ENCODE results near the gene PERCC1. TPM values are rescaled to one million over a fixed set of nuclear protein-coding genes. Genes with fewer than 3 reads are reported as not detected.

Gene PERCC1
- total RNA-seq, 3 donors from 2014 or later, result not detected

DNA sequence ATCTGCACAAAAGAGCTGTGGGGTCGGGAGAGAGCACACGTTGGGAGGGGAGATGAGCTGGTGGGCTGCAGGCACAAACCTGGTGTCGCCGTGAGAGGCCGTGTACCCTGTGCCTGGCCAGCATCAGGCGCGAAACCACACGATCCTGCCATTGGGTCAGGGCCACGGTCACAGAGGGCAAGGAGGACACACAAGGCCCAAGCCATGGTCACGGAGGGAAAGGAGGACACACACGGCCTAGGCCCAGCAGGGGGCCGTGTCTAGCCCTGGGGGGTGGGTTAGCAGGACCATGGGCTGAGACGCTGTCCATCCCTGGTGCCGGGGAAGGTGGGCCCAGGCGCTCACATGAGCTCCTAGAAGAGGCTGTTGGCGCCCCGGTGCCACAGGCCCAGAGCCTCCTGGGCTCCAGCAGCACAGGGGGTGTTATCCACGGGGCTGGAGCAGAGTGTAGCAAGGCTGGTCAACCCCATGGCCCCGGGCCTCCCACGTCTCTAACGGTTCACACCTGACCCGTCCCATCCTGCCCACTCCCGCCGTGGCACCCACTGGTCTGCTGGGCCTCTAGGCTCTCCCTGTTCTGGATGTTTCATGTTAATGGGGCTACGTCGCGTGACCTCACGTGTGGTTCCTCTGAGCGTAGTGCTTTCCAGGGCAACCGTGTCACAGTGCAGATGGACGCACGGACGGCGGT, 21.0 kb downstream of the PERCC1 start:
- no peak for DNase-seq (ENCODE audit: low spot score in 2 of 2)
- peaks cover 8% of the 10 kb centered on the region for H3K36me3 ChIP-seq
- no peaks in the 10 kb centered on the region for H3K9me3 ChIP-seq
- no peak overlapping the region for H3K27ac ChIP-seq
- no peaks in the 10 kb centered on the region for H3K27me3 ChIP-seq
- no peak overlapping the region for H3K4me3 ChIP-seq
- intact Hi-C loops (cut with DNase I; ENCODE audit: low total_unique reads), result loop anchor here (10.0 kb wide), 1 partner anchor 387 kb away; no protein-coding TSS in a partner anchor
- no peaks in the 10 kb centered on the region for H3K4me1 ChIP-seq
- TF ChIP-seq POLR2AphosphoS5 (IDR thresholded peaks at IDR 0.05) (no peak), POLR2A (IDR thresholded peaks at IDR 0.05) (no peak)
- TF ChIP-seq, protein P1, sequence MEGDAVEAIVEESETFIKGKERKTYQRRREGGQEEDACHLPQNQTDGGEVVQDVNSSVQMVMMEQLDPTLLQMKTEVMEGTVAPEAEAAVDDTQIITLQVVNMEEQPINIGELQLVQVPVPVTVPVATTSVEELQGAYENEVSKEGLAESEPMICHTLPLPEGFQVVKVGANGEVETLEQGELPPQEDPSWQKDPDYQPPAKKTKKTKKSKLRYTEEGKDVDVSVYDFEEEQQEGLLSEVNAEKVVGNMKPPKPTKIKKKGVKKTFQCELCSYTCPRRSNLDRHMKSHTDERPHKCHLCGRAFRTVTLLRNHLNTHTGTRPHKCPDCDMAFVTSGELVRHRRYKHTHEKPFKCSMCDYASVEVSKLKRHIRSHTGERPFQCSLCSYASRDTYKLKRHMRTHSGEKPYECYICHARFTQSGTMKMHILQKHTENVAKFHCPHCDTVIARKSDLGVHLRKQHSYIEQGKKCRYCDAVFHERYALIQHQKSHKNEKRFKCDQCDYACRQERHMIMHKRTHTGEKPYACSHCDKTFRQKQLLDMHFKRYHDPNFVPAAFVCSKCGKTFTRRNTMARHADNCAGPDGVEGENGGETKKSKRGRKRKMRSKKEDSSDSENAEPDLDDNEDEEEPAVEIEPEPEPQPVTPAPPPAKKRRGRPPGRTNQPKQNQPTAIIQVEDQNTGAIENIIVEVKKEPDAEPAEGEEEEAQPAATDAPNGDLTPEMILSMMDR (IDR thresholded peaks at IDR 0.05), result no peak

DNA sequence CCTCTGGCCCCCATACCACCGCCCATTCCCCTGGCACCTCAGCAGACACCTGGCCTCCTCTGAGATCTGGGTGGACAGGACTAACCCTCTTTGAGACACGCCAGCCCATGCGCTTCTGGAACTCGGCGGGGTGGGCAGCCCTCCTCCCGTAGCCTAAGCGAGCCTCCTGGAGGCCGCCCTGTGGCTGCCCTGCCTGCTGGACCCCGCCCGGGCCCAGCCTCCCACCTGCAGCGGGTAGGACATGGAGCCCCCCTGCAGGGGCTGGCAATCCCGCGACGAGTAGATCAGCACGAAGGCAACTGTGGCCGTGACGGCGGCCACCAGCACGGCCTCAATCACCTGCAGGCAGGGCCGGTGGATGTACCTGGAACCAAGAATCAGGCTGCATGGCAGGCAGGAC, 21.7 kb downstream of the PERCC1 start:
- Histone ChIP-seq H3K4me1 (no peaks in the 10 kb centered on the region), H3K27ac (no peak overlapping the region), H3K4me3 (no peak overlapping the region), H3K36me3 (peaks cover 8% of the 10 kb centered on the region), H3K27me3 (no peaks in the 10 kb centered on the region), H3K9me3 (no peaks in the 10 kb centered on the region)
- TF ChIP-seq POLR2AphosphoS5 (IDR thresholded peaks at IDR 0.05), result no peak
- TF ChIP-seq, protein P1 (IDR thresholded peaks at IDR 0.05), result no peak
- no peak for TF ChIP-seq POLR2A (IDR thresholded peaks at IDR 0.05)
- intact Hi-C loops (cut with DNase I; ENCODE audit: low total_unique reads), result loop anchor here (10.0 kb wide), 1 partner anchor 388 kb away; no protein-coding TSS in a partner anchor
- no peak for DNase-seq (ENCODE audit: low spot score in 2 of 2)

DNA sequence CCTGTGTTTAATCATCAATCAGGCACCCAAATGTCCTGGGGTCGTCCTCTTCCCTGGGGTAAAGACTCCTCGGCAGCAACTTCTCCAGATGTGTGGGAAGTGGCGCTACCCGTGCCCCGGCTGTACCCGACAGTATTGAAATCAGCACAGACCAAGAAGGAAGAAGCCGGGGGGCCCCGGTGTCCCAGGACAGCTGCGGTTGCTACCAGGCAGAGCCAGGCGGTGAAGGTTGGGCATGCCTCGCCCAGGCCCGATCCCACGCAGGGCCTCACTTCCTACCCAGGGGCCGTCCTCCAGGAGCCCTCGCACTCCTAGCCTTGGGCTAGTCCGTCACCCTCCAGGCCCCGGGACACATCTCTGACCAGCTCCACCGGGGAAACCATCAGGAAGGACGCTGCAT, 22.4 kb downstream of the PERCC1 start:
- no peaks in the 10 kb centered on the region for H3K9me3 ChIP-seq
- H3K4me1 ChIP-seq, result no peaks in the 10 kb centered on the region
- no peak overlapping the region for H3K4me3 ChIP-seq
- TF ChIP-seq POLR2AphosphoS5 (IDR thresholded peaks at IDR 0.05), result no peak
- TF ChIP-seq, protein P1 (IDR thresholded peaks at IDR 0.05), result no peak
- TF ChIP-seq POLR2A (IDR thresholded peaks at IDR 0.05), result no peak
- no peak for DNase-seq (ENCODE audit: low spot score in 2 of 2)
- H3K36me3 ChIP-seq, result peaks cover 8% of the 10 kb centered on the region
- H3K27me3 ChIP-seq, result no peaks in the 10 kb centered on the region
- H3K27ac ChIP-seq, result no peak overlapping the region
- intact Hi-C loops (cut with DNase I; ENCODE audit: low total_unique reads), result loop anchor here (10.0 kb wide), 1 partner anchor 389 kb away; no protein-coding TSS in a partner anchor

DNA sequence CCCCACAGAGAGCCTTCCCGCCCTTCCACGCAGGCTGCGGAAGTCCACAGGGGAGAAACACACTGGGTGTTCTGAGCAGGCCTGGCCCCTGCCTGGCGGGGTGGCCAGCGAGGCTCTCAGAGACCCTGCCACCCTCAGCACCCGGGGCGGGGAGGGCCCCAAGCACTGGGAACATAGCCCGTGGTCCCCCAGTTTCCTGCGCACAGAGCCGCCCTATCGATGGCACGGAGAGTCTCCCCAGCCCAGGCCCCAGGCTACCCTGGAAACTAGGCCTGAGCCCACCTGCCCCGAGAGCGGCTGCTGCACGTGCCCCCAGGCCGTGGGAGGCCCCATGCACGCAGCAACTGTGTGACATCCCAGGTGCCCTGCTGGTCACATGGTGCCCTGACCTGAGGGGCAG, 23.7 kb downstream of the PERCC1 start:
- Histone ChIP-seq H3K27me3 (no peaks in the 10 kb centered on the region), H3K4me3 (no peak overlapping the region), H3K27ac (no peak overlapping the region), H3K9me3 (no peaks in the 10 kb centered on the region), H3K4me1 (no peaks in the 10 kb centered on the region), H3K36me3 (peaks cover 8% of the 10 kb centered on the region)
- no peak for DNase-seq (ENCODE audit: low spot score in 2 of 2)
- intact Hi-C loops (cut with DNase I; ENCODE audit: low total_unique reads), result loop anchor here (10.0 kb wide), 1 partner anchor 390 kb away; no protein-coding TSS in a partner anchor
- TF ChIP-seq POLR2AphosphoS5 (IDR thresholded peaks at IDR 0.05), result no peak
- TF ChIP-seq, protein P1 (IDR thresholded peaks at IDR 0.05), result no peak
- TF ChIP-seq POLR2A (IDR thresholded peaks at IDR 0.05), result no peak
